GM12878 (cell line): Measurements from ENCODE around the gene TSPAN15. TPM values are rescaled to one million over a fixed set of nuclear protein-coding genes. Genes with fewer than 3 reads are reported as not detected.
"Not testable (repeated sequence)": the region's sequence is repeated elsewhere in the genome, so short reads cannot be mapped to it uniquely, and the experiment has no call there.

Experiments
- ATAC-seq: fragments of 200-7000 bp; cut with Tn5 transposase; 3 replicates; pipeline ENCODE4 v1.9.1; 2020; ENCODE audit warnings: mild to moderate bottlenecking, moderate library complexity
- BruUV-seq: library from RNA; stranded (reverse); fragments of 400-500 nt; replicated peaks from 2 replicates; lab custom pipeline; 2021; lab: Mats Ljungman, UMichigan
- CTCF ChIA-PET: fragments of 300-600 bp; sonication (Branson Sonifier 250); formaldehyde crosslinking; extraction: SDS; loops from one replicate; lab custom pipeline; 2021; ENCODE audit warnings: inconsistent platforms; lab: Yijun Ruan, JAX
- POLR2A ChIA-PET: fragments of 350-600 bp; formaldehyde crosslinking; extraction: SDS; loops from one replicate; lab custom pipeline; 2021; ENCODE audit warnings: inconsistent platforms; lab: Charles Lee
- RAD21 ChIA-PET: fragments of 300-600 bp; sonication (Branson Sonifier 250); formaldehyde crosslinking; loops from one replicate; lab custom pipeline; 2023; ENCODE audit warnings: antibody characterized with exemption; ENCODE audit not compliant: unreplicated experiment; lab: Charles Lee
- SMC1A ChIA-PET: fragments of 300-600 bp; sonication (Branson Sonifier 250); formaldehyde crosslinking; loops from one replicate; lab custom pipeline; 2023; ENCODE audit not compliant: unreplicated experiment, uncharacterized antibody; lab: Charles Lee
- DNase-seq: peaks from one replicate; pipeline ENCODE4 v3.0.0-alpha.2; 2011; ENCODE audit warnings: low read depth, low spot score
- FAIRE-seq: peaks from 3 replicates; lab custom pipeline; 2011; peaks lifted over from hg19 to GRCh38; lab: Jason Lieb, UNC
- H2AFZ ChIP-seq: 2 replicates; pipeline ENCODE4 v1.6.0; 2011; ENCODE audit warnings: low read depth, low read length, control low read depth; ENCODE audit not compliant: control insufficient read depth
- H3K27ac ChIP-seq: 2 replicates; pipeline ENCODE4 v1.5.1; 2011; ENCODE audit warnings: control low read depth; ENCODE audit not compliant: control insufficient read depth, insufficient read depth
- H3K27me3 ChIP-seq, 2 experiments: replicated peaks in 1 of 2; 2 replicates each; pipeline versions ENCODE4 v1.6.0 to v1.6.1; 2011; ENCODE audit warnings: low read length in 1 of 2; ENCODE audit not compliant: control insufficient read depth in 2 of 2, insufficient read depth in 2 of 2
- H3K36me3 ChIP-seq, 2 experiments: 2 replicates each; pipeline ENCODE4 v1.5.1; 2011; ENCODE audit warnings: low read length in 1 of 2; ENCODE audit not compliant: control insufficient read depth in 2 of 2, insufficient read depth in 2 of 2
- H3K4me1 ChIP-seq: 2 replicates; pipeline ENCODE4 v1.6.1; 2011; ENCODE audit warnings: mild to moderate bottlenecking, low read length, moderate library complexity, mixed read lengths; ENCODE audit not compliant: control insufficient read depth, insufficient read depth
- H3K4me2 ChIP-seq: 2 replicates; pipeline ENCODE4 v1.6.0; 2011; ENCODE audit warnings: control low read depth; ENCODE audit not compliant: control insufficient read depth, insufficient read depth
- H3K4me3 ChIP-seq: fragments of 200-600 bp; sonication (generic); 2 replicates; pipeline ENCODE4 v1.5.1; 2016
- H3K79me2 ChIP-seq: 2 replicates; pipeline ENCODE4 v1.6.0; 2011; ENCODE audit warnings: low read length; ENCODE audit not compliant: control insufficient read depth, insufficient read depth
- H3K9ac ChIP-seq: 2 replicates; pipeline ENCODE4 v1.8.0; 2011; ENCODE audit warnings: low read length, control low read depth, mixed read lengths; ENCODE audit not compliant: control insufficient read depth, insufficient read depth
- H3K9me3 ChIP-seq: replicated peaks from 3 replicates; pipeline ENCODE4 v1.5.1; 2011; ENCODE audit warnings: mild to moderate bottlenecking, low read length; ENCODE audit not compliant: control insufficient read depth, insufficient read depth
- H4K20me1 ChIP-seq: 2 replicates; pipeline ENCODE4 v1.6.0; 2011; ENCODE audit not compliant: control insufficient read depth, insufficient read depth
- ASH2L ChIP-seq: fragments of 300-600, 200-600 bp; sonication (generic); IDR thresholded peaks from 2 replicates; pipeline ENCODE4 v1.6.1; 2017; ENCODE audit warnings: low read depth, mild to moderate bottlenecking, borderline replicate concordance
- GATAD2B ChIP-seq: fragments of 450-650 bp; conservative IDR thresholded peaks from 2 replicates; pipeline ENCODE4 v1.6.1; 2017; ENCODE audit warnings: low read depth, mild to moderate bottlenecking, moderate library complexity
- ZNF384 ChIP-seq: IDR thresholded peaks from 2 replicates; pipeline ENCODE4 v1.6.1; 2012; ENCODE audit warnings: low read depth, mild to moderate bottlenecking, low read length, improper control_type of control experiment, borderline replicate concordance
- WGBS: methylation state at CpG from one replicate; pipeline ENCODE4 v1.1.6; 2016; ENCODE audit warnings: low lambda C conversion rate; ENCODE audit not compliant: insufficient replicate concordance, insufficient coverage; ENCODE audit errors: missing lambda C conversion rate; 5-methylcytosine and 5-hydroxymethylcytosine counted together
- in situ Hi-C: fragments of 300-500 bp; cut with MboI; formaldehyde crosslinking; loops from 9 replicates; pipeline ENCODE4 v1.14.3; 2018; ENCODE audit warnings: mixed read lengths
- intact Hi-C: fragments of 100-400 bp; cut with micrococcal nuclease; formaldehyde crosslinking; loops from one replicate; pipeline ENCODE4 v1.14.2; 2022; ENCODE audit not compliant: unreplicated experiment
- polyA plus RNA-seq, 11 experiments: library from polyadenylated mRNA; depleted of rRNA in 4 of 11; unstranded in 6 of 11; stranded (reverse) in 5 of 11; fragments of >200 nt; fragmentation: Nextera tagmentation in 4 of 11; fragmentation: Illumina TruSeq in 1 of 11; extraction: Ambion mirVana in 4 of 11; extraction: Trizol in 1 of 11; gene quantifications; 1 replicate in 1 of 11; 2 replicates in 10 of 11; pipeline versions ENCODE4 v1.2.1 to v1.2.3, GENCODE V29; 2011 to 2016; ENCODE audit warnings: inconsistent platforms in 2 of 11, missing spikeins in 2 of 11, low read depth in 1 of 11
- total RNA-seq, 4 experiments: library from RNA; depleted of rRNA in 3 of 4; stranded (reverse); fragments of >200 nt in 3 of 4; fragmentation: Illumina TruSeq in 1 of 4; extraction: Trizol in 1 of 4; gene quantifications; 2 replicates each; pipeline versions ENCODE4 v1.2.1 to v1.2.3, GENCODE V29; 2013 to 2021

The TSPAN15 gene
- total and polyA plus RNA-seq, 10 of the 15 experiments (the other 5 are each of a cell fraction or from before 2014, with no cell fraction given) = 1.3 to 8.5 (median 2.4) TPM; not detected in 2

- H3K27ac ChIP-seq, H3K36me3 ChIP-seq, H3K4me1 ChIP-seq, RAD21 ChIA-PET, POLR2A ChIA-PET, H3K4me2 ChIP-seq, ATAC-seq, H3K9me3 ChIP-seq, intact Hi-C loops, FAIRE-seq, H4K20me1 ChIP-seq, H3K4me3 ChIP-seq, H3K9ac ChIP-seq, H3K79me2 ChIP-seq, H2AFZ ChIP-seq, DNase-seq, in situ Hi-C loops, SMC1A ChIA-PET, CTCF ChIA-PET, H3K27me3 ChIP-seq: not testable (repeated sequence)
- BruUV-seq = TSS peak; percentile 46
- 34% methylated on average over 6 of the region's 6 CpGs for WGBS
Measured at GRCh38 chr10:69488856-69489255, 37.6 kb downstream of the TSPAN15 start.

GRCh38 chr10:69489506-69490090, 38.3 kb downstream of the TSPAN15 start:
- H2AFZ ChIP-seq = no peak overlapping the region
- RAD21 ChIA-PET = no interaction called here
- TF ChIP-seq GATAD2B (no peak), ASH2L (no peak), ZNF384 (no peak)
- DNase-seq (no peak), ATAC-seq (no peak), FAIRE-seq (no peak)
- SMC1A ChIA-PET = no interaction called here
- in situ Hi-C loops = no loop called here
- no peaks in the 10 kb centered on the region for H3K36me3 ChIP-seq
- no peaks in the 10 kb centered on the region; the same call in 2 of the 3 replicates for H3K9me3 ChIP-seq
- H3K27me3 ChIP-seq = no peaks in the 10 kb centered on the region
- POLR2A ChIA-PET = no interaction called here
- H3K27ac ChIP-seq = no peak overlapping the region
- BruUV-seq = no TSS peak
- no peak overlapping the region for H3K9ac ChIP-seq
- H3K4me3 ChIP-seq = no peak overlapping the region
- no peak overlapping the region for H3K4me2 ChIP-seq
- CTCF ChIA-PET = interaction anchor here (0.6 kb wide), 1 partner anchor 253 kb away, joined by 3 read pairs; no protein-coding TSS in a partner anchor
- H3K79me2 ChIP-seq = no peaks in the 10 kb centered on the region
- no peaks in the 10 kb centered on the region for H4K20me1 ChIP-seq
- 26% methylated on average over 9 of the region's 9 CpGs for WGBS
- no peaks in the 10 kb centered on the region for H3K4me1 ChIP-seq
- intact Hi-C loops = no loop called here
